Measurements from ENCODE around the gene BBC3.

BBC3 gene

DNA sequence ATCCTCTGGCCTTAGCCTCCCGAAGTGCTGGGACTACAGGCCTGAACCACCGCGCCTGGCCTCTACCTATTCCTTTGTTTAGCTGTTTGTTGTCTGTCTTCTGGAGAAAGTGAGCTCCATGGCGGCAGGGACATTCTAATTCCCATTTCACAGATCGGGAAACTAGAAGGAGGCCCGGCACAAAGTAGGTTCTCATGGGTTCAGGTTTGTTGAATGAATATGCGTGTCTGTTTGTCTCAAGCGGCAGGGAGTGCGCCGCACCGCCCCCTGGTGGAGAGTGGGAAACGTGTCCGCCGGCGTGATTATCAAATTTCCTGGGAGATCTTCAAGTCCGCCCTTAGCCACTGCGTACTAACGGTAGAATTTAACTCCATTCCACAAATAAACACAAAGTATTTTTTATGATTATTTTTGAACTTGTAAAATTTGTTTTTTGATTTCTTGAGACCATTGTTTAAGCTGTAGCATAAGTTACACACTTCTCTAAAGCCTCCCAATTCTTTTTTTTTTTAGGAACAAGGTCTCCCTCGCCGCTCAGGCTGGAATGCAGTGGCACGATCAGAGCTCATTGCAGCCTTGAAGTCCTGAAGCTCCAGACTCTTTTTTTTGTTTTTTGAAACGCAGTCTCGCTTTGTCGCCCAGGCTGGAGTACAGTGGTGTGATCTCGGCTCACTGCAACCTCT is 16.4 kb upstream of the BBC3 start:
- no peaks in the 10 kb centered on the region for H3K79me1 ChIP-seq (ENCODE audit: low read length)
- H4K8ac ChIP-seq (ENCODE audit: low read depth, low read length): no peak overlapping the region
- DNase-seq: peak; percentile 83
- H3K79me2 ChIP-seq (ENCODE audit: control insufficient read depth, insufficient read depth, low read length): no peaks in the 10 kb centered on the region
- no peak overlapping the region for H3K18ac ChIP-seq (ENCODE audit: low read length)
- H3K4ac ChIP-seq (ENCODE audit: low read depth, low read length): no peak overlapping the region
- no peak overlapping the region for H2BK5ac ChIP-seq (ENCODE audit: low read length)
- H2BK15ac ChIP-seq (replicated peaks; ENCODE audit: low read depth): no peak overlapping the region
- no peaks in the 10 kb centered on the region for H3K27me3 ChIP-seq (ENCODE audit: insufficient read depth, low read length, poor library complexity)
- H4K5ac ChIP-seq (ENCODE audit: low read length): no peak overlapping the region
- H2AK5ac ChIP-seq (ENCODE audit: low read length): no peak overlapping the region
- H3K27ac ChIP-seq (ENCODE audit: low read depth, low read length): no peak overlapping the region
- H3K4me3 ChIP-seq (ENCODE audit: low read length): no peak overlapping the region
- H3K56ac ChIP-seq (ENCODE audit: low read length): no peak overlapping the region
- whole genome bisulfite sequencing (ENCODE audit: extremely low coverage, insufficient coverage, low lambda C conversion rate): no CpG with 5 or more reads among the region's 25 CpGs
- no peaks in the 10 kb centered on the region for H3K36me3 ChIP-seq (ENCODE audit: control insufficient read depth, insufficient read depth, low read length)
- no peak overlapping the region for H3K23ac ChIP-seq (ENCODE audit: low read length)
- no peak overlapping the region for H3K4me2 ChIP-seq (ENCODE audit: low read length)
- no peak overlapping the region for H2BK120ac ChIP-seq (ENCODE audit: low read depth, low read length)
- no peak overlapping the region for H3K9ac ChIP-seq (ENCODE audit: low read length)
- peaks cover 2% of the 10 kb centered on the region for H3K4me1 ChIP-seq (ENCODE audit: control insufficient read depth, low read depth, low read length)

DNA sequence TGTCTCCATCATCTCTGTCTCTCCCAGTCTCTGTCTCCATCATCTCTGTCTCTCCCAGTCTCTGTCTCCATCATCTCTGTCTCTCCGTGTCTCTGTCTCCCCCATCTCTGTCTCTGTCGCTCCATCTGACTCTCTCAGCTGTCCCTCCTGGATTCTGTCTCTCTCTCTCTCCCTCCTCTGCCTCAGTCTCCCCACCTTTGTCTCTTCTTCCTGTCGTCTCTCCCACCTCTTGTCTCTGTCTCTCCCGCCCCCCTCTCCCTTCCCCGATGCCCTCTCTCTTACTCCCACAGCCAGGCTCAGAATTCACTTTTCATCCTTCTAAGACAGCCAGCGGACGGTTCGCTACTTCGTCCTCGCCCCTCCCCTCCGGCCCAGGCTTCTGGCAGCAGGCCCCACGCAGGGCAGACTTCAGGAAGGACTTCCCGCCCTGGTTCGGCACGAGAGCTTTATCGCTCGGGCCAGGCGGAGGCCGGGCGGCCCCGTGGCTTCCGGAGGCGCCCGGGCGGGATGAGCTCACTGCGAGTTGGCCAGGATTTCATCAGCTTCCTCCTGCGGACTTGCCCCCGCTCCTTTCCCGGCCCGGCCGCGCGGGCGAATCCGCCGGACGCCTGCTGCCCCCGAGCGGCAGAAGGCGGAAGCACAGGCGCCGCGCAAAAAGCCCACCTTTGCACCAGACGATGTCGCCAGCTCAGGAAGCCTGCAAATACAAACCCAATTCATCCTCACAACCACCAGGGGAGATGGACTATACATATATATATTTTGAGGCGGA is 13.0 kb upstream of the BBC3 start:
- Histone ChIP-seq H3K36me3 (ENCODE audit: control insufficient read depth, insufficient read depth, low read length) (no peaks in the 10 kb centered on the region), H3K9ac (ENCODE audit: low read length) (peak overlapping the region; percentile 63), H3K4me3 (ENCODE audit: low read length) (no peak overlapping the region), H3K23ac (ENCODE audit: low read length) (no peak overlapping the region), H3K56ac (ENCODE audit: low read length) (peak overlapping the region; percentile 84), H3K4me2 (ENCODE audit: low read length) (peak overlapping the region; percentile 54), H2BK15ac (replicated peaks; ENCODE audit: low read depth) (no peak overlapping the region), H2AK5ac (ENCODE audit: low read length) (peak overlapping the region; percentile 25), H4K5ac (ENCODE audit: low read length) (no peak overlapping the region), H3K4ac (ENCODE audit: low read depth, low read length) (peak overlapping the region; percentile 20), H3K79me2 (ENCODE audit: control insufficient read depth, insufficient read depth, low read length) (no peaks in the 10 kb centered on the region), H2BK120ac (ENCODE audit: low read depth, low read length) (no peak overlapping the region), H3K79me1 (ENCODE audit: low read length) (no peaks in the 10 kb centered on the region), H3K27ac (ENCODE audit: low read depth, low read length) (peak overlapping the region; percentile 41), H3K4me1 (ENCODE audit: control insufficient read depth, low read depth, low read length) (peaks cover 5% of the 10 kb centered on the region), H3K27me3 (ENCODE audit: insufficient read depth, low read length, poor library complexity) (peaks cover 6% of the 10 kb centered on the region), H2BK5ac (ENCODE audit: low read length) (peak overlapping the region; percentile 39), H3K18ac (ENCODE audit: low read length) (peak overlapping the region; percentile 11), H4K8ac (ENCODE audit: low read depth, low read length) (no peak overlapping the region)
- WGBS (ENCODE audit: extremely low coverage, insufficient coverage, low lambda C conversion rate): no CpG with 5 or more reads among the region's 46 CpGs
- peak; percentile 99 for DNase-seq

DNA sequence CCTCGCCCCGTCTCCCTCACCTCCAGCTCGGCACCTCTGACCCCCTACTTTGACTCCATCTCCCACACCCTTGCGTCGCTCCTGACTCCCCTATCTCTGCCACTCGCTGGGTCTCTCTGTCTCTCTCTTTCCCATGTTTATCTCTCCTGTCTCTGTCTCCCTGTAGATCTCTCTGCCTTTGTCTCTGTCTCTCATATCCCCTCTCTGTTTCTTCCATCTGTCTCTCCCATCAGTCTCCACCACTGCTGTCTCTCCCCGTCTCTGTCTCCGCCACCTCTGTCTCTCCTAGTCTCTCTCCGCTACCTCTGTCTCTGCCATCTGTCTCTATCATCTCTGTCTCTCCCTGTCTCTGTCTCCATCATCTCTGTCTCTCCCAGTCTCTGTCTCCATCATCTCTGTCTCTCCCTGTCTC is 12.4 kb upstream of the BBC3 start:
- peak overlapping the region; percentile 29 for H3K27ac ChIP-seq (ENCODE audit: low read depth, low read length)
- no CpG with 5 or more reads among the region's 9 CpGs for WGBS (ENCODE audit: extremely low coverage, insufficient coverage, low lambda C conversion rate)

DNA sequence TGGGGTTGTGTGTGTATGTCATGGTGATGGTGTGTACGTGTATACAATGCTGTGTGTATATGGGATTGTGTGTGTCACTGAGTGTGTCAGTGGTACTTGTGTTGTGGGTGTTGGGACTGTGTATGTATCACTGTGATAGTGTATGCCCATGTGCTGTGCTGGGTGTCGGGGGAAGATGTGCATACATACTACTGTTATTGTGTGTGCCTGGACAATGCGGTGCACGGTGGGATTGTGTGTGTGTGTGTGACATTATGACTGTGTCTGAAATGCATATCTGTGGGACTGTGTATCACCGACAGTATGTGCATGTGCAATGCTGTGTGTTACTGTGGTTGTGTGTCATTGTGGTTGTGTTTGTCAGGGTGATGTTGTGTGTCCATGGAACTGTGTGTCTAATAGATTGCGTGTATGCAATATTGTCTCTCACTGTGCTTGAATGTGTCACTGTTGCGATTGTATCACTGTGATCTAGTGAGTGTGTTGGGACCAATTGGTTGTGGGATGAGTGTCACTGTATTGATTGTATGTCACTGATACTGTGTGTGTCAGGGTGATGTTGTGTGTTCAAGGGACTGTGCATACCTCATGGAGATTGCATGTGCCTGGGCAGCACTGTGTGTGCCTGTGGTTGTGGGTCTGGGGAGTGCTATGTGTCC is 11.0 kb upstream of the BBC3 start:
- H3K79me2 ChIP-seq (ENCODE audit: control insufficient read depth, insufficient read depth, low read length): no peaks in the 10 kb centered on the region
- DNase-seq: no peak
- H3K27ac ChIP-seq (ENCODE audit: low read depth, low read length): no peak overlapping the region
- H2BK5ac ChIP-seq (ENCODE audit: low read length): no peak overlapping the region
- peaks cover 5% of the 10 kb centered on the region for H3K4me1 ChIP-seq (ENCODE audit: control insufficient read depth, low read depth, low read length)
- no peak overlapping the region for H3K23ac ChIP-seq (ENCODE audit: low read length)
- H2BK15ac ChIP-seq (replicated peaks; ENCODE audit: low read depth): no peak overlapping the region
- H3K4me3 ChIP-seq (ENCODE audit: low read length): no peak overlapping the region
- H2AK5ac ChIP-seq (ENCODE audit: low read length): peak overlapping the region; percentile 75
- H3K56ac ChIP-seq (ENCODE audit: low read length): no peak overlapping the region
- no peak overlapping the region for H2BK120ac ChIP-seq (ENCODE audit: low read depth, low read length)
- H3K18ac ChIP-seq (ENCODE audit: low read length): no peak overlapping the region
- H4K5ac ChIP-seq (ENCODE audit: low read length): no peak overlapping the region
- no peak overlapping the region for H3K9ac ChIP-seq (ENCODE audit: low read length)
- H3K4ac ChIP-seq (ENCODE audit: low read depth, low read length): no peak overlapping the region
- H3K36me3 ChIP-seq (ENCODE audit: control insufficient read depth, insufficient read depth, low read length): no peaks in the 10 kb centered on the region
- WGBS (ENCODE audit: extremely low coverage, insufficient coverage, low lambda C conversion rate): no CpG with 5 or more reads among the region's 7 CpGs
- H3K27me3 ChIP-seq (ENCODE audit: insufficient read depth, low read length, poor library complexity): peaks cover 8% of the 10 kb centered on the region
- no peak overlapping the region for H4K8ac ChIP-seq (ENCODE audit: low read depth, low read length)
- H3K79me1 ChIP-seq (ENCODE audit: low read length): no peaks in the 10 kb centered on the region
- H3K4me2 ChIP-seq (ENCODE audit: low read length): no peak overlapping the region

More for the DNA sequence above, 12.4 kb upstream of the BBC3 start:
- Histone ChIP-seq H3K4me3 (ENCODE audit: low read length) (no peak overlapping the region), H3K18ac (ENCODE audit: low read length) (no peak overlapping the region), H3K23ac (ENCODE audit: low read length) (no peak overlapping the region), H2BK15ac (replicated peaks; ENCODE audit: low read depth) (no peak overlapping the region), H4K5ac (ENCODE audit: low read length) (no peak overlapping the region), H3K36me3 (ENCODE audit: control insufficient read depth, insufficient read depth, low read length) (no peaks in the 10 kb centered on the region), H3K9ac (ENCODE audit: low read length) (peak overlapping the region; percentile 63), H2BK5ac (ENCODE audit: low read length) (no peak overlapping the region), H3K27me3 (ENCODE audit: insufficient read depth, low read length, poor library complexity) (peaks cover 8% of the 10 kb centered on the region), H3K79me2 (ENCODE audit: control insufficient read depth, insufficient read depth, low read length) (no peaks in the 10 kb centered on the region), H2AK5ac (ENCODE audit: low read length) (no peak overlapping the region), H3K4ac (ENCODE audit: low read depth, low read length) (no peak overlapping the region), H2BK120ac (ENCODE audit: low read depth, low read length) (no peak overlapping the region), H3K79me1 (ENCODE audit: low read length) (no peaks in the 10 kb centered on the region), H3K56ac (ENCODE audit: low read length) (peak overlapping the region; percentile 84), H3K4me1 (ENCODE audit: control insufficient read depth, low read depth, low read length) (peaks cover 5% of the 10 kb centered on the region), H4K8ac (ENCODE audit: low read depth, low read length) (no peak overlapping the region), H3K4me2 (ENCODE audit: low read length) (peak overlapping the region; percentile 45)
- DNase-seq: no peak

DNA sequence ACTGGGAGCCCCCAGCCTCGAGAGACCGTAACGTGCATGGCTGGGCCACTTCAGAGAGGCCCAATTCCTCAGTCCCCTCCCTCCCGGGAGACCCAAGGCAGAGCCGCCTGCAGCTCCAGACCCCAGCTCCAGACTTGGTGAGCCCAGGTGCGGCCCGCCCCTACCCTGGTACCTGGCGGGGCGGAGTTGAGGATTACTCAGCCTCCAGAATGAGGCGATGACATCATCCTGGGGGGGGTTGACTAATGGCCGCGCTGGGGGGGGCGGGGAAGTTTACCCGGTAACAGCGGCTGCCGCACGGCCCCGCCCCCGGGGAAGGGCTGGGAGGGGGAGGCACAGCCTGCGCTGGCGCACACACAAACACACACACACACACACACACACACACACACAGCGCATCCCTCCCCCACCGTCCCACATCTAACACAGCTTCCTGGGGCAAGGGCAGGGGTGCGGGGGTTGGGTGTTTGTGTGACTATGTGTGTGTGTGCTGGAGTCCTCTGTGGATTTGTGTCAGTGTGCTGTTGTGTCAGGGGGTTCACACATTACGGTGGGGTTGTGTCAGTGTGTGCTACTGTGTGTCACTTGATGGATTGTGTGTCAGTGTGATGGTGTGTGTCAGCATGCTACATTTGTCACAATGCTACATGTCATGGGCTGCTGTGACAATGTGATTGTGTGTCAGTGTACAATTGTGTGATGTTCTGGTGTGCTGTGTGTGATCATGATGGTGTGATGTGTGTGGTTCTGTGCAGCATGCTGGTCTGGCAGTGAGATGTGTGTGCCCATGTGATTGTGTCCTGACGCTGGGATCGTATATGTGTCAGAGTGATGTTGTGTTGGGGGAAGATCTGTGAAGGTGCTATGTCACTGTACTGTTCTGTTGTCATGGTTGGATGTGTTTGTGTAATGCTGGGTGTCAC is 10.3 kb upstream of the BBC3 start:
- no CpG with 5 or more reads among the region's 27 CpGs for WGBS (ENCODE audit: extremely low coverage, insufficient coverage, low lambda C conversion rate)

More for the DNA sequence above, 10.3 kb upstream of the BBC3 start:
- Histone ChIP-seq H2BK120ac (ENCODE audit: low read depth, low read length) (no peak overlapping the region), H3K18ac (ENCODE audit: low read length) (no peak overlapping the region), H3K27me3 (ENCODE audit: insufficient read depth, low read length, poor library complexity) (peaks cover 8% of the 10 kb centered on the region), H3K27ac (ENCODE audit: low read depth, low read length) (no peak overlapping the region), H3K79me2 (ENCODE audit: control insufficient read depth, insufficient read depth, low read length) (no peaks in the 10 kb centered on the region), H3K9ac (ENCODE audit: low read length) (peak overlapping the region; percentile 36), H2BK5ac (ENCODE audit: low read length) (peak overlapping the region; percentile 27), H3K36me3 (ENCODE audit: control insufficient read depth, insufficient read depth, low read length) (no peaks in the 10 kb centered on the region), H3K4me1 (ENCODE audit: control insufficient read depth, low read depth, low read length) (peaks cover 5% of the 10 kb centered on the region), H4K5ac (ENCODE audit: low read length) (no peak overlapping the region), H3K4me3 (ENCODE audit: low read length) (no peak overlapping the region), H3K4me2 (ENCODE audit: low read length) (no peak overlapping the region), H2AK5ac (ENCODE audit: low read length) (peak overlapping the region; percentile 75), H3K56ac (ENCODE audit: low read length) (peak overlapping the region; percentile 75), H3K79me1 (ENCODE audit: low read length) (no peaks in the 10 kb centered on the region), H3K4ac (ENCODE audit: low read depth, low read length) (no peak overlapping the region), H3K23ac (ENCODE audit: low read length) (no peak overlapping the region), H4K8ac (ENCODE audit: low read depth, low read length) (no peak overlapping the region), H2BK15ac (replicated peaks; ENCODE audit: low read depth) (no peak overlapping the region)
- peak; percentile 97 for DNase-seq

All from mesendoderm (in vitro differentiated cells).